T-helper 17 cell (primary cell): ENCODE results near the gene STARD13. TPM values are rescaled to one million over a fixed set of nuclear protein-coding genes. Genes with fewer than 3 reads are reported as not detected.

Experiments used
- ATAC-seq: fragments of 150-1000 bp; cut with Tn5 transposase; 2 replicates; pipeline ENCODE4 v1.10.0; 2021; ENCODE audit warnings: mild to moderate bottlenecking, moderate library complexity
- DNase-seq, 3 donors: peaks; one replicate each; pipeline versions ENCODE4 v3.0.0 to v3.0.0-alpha.2; 2020 to 2021
- H3K9me3 ChIP-seq: one replicate; pipeline ENCODE4 v1.7.0; 2013; ENCODE audit warnings: low read length, mild to moderate bottlenecking; ENCODE audit not compliant: control insufficient read depth, poor library complexity, severe bottlenecking
- H3K27ac Mint-ChIP-seq: one replicate; pipeline ENCODE4 v1.8.0; 2022; ENCODE audit warnings: mild to moderate bottlenecking, moderate library complexity, mixed read lengths
- H3K27me3 Mint-ChIP-seq: one replicate; pipeline ENCODE4 v1.8.0; 2022; ENCODE audit warnings: mixed read lengths
- H3K36me3 Mint-ChIP-seq: one replicate; pipeline ENCODE4 v1.8.0; 2022; ENCODE audit warnings: low read depth, mixed read lengths
- H3K4me1 Mint-ChIP-seq: one replicate; pipeline ENCODE4 v1.8.0; 2022; ENCODE audit warnings: mild to moderate bottlenecking, mixed read lengths
- H3K4me3 Mint-ChIP-seq: one replicate; pipeline ENCODE4 v1.8.0; 2022; ENCODE audit warnings: mild to moderate bottlenecking, moderate library complexity, mixed read lengths
- total RNA-seq, 4 donors: library from RNA in 2 of 4; stranded (reverse) in 2 of 4; gene quantifications; one replicate each; pipeline ENCODE4 v1.2.3 and lab custom pipeline; 2022 to 2026

Gene STARD13
- total RNA-seq, 2 donors from 2014 or later: not detected

DNA sequence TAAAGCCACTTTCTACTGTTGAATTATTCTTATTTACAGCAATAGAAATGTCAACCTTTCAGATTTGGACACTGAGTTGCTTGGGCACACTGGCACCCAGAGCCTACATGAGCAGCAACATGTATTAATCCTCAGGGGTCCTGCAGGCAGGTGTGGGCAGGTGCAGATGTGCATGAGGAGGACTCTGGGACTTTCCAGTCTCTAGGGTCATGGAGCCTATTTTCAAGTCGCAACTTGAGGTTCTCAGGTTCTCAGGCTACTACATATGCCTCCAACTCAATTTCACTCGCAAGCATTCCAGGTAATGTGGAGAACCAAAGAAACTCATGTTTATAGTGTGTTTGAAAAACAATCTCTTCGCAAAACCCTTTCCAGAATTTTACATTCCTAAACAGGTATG, 73.2 kb downstream of the STARD13 start:
- DNase-seq (no peak), ATAC-seq (no peak)
- no peak overlapping the region for H3K27ac Mint-ChIP-seq
- H3K36me3 Mint-ChIP-seq: no peaks in the 10 kb centered on the region
- no peak overlapping the region for H3K4me3 Mint-ChIP-seq
- peaks cover 39% of the 10 kb centered on the region for H3K27me3 Mint-ChIP-seq
- no peaks in the 10 kb centered on the region for H3K9me3 ChIP-seq
- no peaks in the 10 kb centered on the region for H3K4me1 Mint-ChIP-seq

DNA sequence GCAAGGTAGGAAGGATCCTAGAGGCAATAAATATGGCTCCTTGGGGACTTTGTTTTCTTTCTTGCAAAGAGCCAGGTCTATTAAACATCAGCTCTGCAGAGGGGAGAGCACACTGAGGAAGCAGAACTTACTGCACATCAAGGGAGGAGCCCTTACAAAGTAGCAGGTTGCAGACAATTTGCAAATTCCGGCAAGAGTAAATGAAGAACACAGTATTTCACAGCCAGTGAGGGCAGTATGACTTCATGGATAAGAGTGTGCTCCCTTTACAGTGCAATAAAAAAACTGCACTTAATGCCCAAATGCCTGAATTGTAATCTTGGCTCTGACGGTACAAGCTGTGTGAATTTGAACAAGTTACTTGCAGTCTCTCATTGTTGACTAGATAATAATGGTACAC, 75.5 kb downstream of the STARD13 start:
- no peaks in the 10 kb centered on the region for H3K36me3 Mint-ChIP-seq
- H3K27me3 Mint-ChIP-seq: peaks cover 57% of the 10 kb centered on the region
- no peak overlapping the region for H3K4me3 Mint-ChIP-seq
- no peak overlapping the region for H3K27ac Mint-ChIP-seq
- ATAC-seq (no peak), DNase-seq (no peak)
- no peaks in the 10 kb centered on the region for H3K9me3 ChIP-seq
- H3K4me1 Mint-ChIP-seq: peaks cover 6% of the 10 kb centered on the region

DNA sequence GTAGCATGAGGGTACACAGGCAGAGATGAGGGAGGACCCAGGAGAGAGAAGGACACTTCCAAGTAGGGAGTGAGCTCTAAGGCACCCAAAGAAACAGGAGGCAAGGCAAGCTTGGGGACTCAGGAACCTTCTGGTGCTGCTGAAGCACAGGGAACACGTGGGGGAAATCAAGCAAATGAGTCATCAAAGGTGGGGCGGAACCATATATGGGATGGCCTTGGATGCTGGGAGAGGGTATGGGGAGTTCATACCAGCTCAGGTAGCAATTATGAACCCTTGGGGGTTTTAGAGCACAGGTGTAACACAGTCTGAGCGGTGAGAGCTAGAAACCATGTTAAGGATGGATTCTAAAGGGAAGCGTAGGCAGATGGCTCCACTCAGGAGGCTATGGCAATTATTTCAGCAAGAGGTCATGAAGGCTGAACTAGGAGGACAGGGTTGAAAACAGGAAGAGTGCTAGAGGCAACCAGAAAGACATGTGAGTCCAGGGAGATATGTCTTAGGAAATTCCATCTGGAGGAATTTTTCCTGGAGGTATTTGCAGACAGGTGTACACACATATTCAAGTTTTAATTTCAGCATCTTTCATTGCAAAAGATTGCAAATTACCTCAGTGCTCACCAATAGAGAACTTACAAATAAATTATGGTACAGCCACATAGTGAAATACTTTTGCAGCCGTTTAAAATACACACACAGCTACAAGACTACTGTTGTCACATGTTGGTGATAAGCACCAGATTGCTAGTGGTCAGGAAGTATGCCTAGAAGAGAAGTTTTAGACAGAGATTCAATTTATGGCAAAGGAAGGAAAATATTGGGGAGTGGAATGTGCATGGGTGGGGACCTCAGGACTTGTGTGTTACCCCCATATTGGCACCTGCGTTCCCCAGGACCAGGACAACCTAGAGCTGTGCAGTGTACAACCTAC, 77.0 kb downstream of the STARD13 start:
- DNase-seq (no peak), ATAC-seq (no peak)
- Mint-ChIP-seq H3K4me1 (peaks cover 10% of the 10 kb centered on the region), H3K36me3 (no peaks in the 10 kb centered on the region), H3K27ac (no peak overlapping the region), H3K4me3 (no peak overlapping the region), H3K27me3 (peaks cover 62% of the 10 kb centered on the region)
- no peaks in the 10 kb centered on the region for H3K9me3 ChIP-seq

DNA sequence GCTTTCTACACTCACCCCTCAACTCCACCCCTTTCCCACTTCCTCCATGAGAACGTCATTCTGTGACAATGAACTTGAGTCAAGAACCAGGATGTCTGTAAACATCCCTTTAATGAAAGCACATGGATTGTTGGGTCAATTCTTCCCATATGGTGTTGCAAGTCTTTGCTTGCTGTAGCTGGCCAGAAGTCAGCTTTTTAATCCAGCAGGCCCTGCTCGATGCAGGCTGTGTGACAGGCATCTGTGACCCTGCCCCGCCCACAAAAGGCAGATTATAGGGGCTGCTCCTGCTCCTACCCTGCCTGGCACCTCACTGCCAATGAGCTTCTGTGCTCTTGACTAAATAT, 78.0 kb downstream of the STARD13 start:
- Mint-ChIP-seq H3K4me1 (peaks cover 10% of the 10 kb centered on the region), H3K27me3 (peaks cover 62% of the 10 kb centered on the region), H3K27ac (no peak overlapping the region), H3K36me3 (no peaks in the 10 kb centered on the region), H3K4me3 (no peak overlapping the region)
- H3K9me3 ChIP-seq: no peaks in the 10 kb centered on the region
- ATAC-seq (no peak), DNase-seq (no peak)

DNA sequence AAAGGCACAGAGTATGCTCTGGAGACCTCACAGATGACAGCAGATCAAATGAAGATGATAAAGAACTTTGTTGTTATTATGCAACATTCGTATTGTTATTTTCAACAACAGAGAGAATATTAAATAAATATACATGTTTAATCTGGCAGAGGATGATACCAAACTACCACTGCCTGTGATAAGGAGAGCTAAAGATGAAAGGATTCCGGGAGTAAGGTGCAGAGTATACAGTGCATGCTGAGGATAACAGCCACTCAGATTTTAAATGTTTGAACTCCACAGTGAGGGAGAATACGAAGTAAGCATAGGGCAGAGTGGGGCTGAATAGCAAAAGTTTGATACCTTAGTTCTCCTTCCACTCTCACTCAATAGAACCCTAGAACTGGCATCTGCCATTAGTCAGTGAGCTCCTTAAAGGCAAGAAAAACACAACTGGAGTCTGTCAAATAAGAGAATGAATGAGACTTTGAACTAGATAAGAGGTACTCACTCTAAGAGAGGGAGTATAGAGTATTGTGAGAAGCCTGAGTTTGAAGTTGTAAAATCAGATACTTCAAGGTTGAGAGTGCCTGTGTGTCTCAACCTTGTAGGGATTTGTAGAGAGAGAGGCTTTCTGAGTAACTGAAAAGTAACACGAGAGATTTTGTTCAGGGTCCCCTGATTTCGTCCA, 78.5 kb downstream of the STARD13 start:
- Mint-ChIP-seq H3K4me1 (peaks cover 10% of the 10 kb centered on the region), H3K4me3 (no peak overlapping the region), H3K27me3 (peaks cover 67% of the 10 kb centered on the region), H3K36me3 (no peaks in the 10 kb centered on the region), H3K27ac (no peak overlapping the region)
- ATAC-seq (no peak), DNase-seq (no peak)
- no peaks in the 10 kb centered on the region for H3K9me3 ChIP-seq

DNA sequence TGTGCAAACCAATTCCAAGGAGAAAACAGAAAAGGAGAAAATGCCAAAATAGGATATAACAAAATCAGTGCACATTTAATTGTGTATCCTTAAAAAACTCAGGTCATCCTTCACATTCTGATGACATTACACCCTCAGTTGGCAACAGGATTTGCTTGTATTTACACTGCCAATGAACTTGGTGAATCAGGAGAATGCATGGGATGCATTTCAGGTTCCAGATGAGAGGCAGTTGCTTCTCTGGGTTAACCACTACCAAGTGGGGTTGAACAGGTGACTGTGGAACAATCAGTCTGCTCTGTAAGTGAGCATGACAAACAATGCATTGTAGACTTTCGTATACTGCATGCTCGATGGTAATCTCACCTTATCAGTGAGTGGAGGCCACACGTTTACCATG, 79.1 kb downstream of the STARD13 start:
- Mint-ChIP-seq H3K36me3 (no peaks in the 10 kb centered on the region), H3K27ac (no peak overlapping the region), H3K27me3 (peaks cover 68% of the 10 kb centered on the region), H3K4me1 (peaks cover 10% of the 10 kb centered on the region), H3K4me3 (no peak overlapping the region)
- no peaks in the 10 kb centered on the region for H3K9me3 ChIP-seq
- DNase-seq: no peak
- ATAC-seq: no peak

DNA sequence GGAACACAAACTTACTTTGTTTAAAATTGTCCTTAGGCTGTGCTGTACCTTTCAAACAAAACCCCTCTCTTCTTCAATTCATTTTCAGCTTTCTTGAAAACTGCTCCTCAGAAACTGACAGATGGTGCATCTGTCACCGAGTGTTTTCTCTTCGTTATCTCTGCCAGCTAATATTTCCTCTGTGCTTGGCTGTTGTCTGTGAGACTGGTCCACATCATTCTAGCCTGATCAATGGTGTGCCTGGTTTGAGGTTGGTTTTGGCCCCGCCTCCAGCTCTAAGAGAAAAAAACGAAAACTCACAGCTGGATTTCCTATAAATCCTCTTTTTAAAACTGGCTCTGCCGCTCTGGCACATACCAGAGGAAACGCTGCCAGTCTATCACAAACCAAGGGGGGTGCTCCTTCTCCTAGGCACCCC, 79.7 kb downstream of the STARD13 start:
- H3K27ac Mint-ChIP-seq: no peak overlapping the region
- no peak for DNase-seq

DNA sequence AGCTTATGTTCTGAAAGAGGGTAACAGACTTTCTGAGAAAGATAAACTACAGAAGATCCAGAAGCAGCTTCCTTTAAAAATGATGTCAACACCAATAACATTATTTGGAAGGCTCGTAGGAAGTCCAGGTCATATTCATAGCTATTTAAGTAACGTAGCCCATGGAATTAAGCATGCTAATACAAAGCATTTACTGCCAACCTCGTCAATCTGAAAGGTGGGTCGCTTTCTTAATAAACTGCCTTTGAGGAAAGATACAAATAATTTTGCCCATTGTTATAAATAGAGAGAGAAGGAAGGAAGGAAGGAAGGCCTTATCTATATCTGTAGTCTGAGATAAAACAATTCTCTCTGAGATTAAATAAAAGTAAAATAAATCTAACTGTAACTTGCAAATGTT, 80.3 kb downstream of the STARD13 start:
- Mint-ChIP-seq H3K4me3 (no peak overlapping the region), H3K27ac (no peak overlapping the region), H3K36me3 (no peaks in the 10 kb centered on the region), H3K4me1 (peaks cover 10% of the 10 kb centered on the region), H3K27me3 (peaks cover 68% of the 10 kb centered on the region)
- DNase-seq: no peak
- H3K9me3 ChIP-seq: no peaks in the 10 kb centered on the region
- ATAC-seq: no peak

More for the DNA sequence above, 79.7 kb downstream of the STARD13 start:
- Mint-ChIP-seq H3K27me3 (peaks cover 68% of the 10 kb centered on the region), H3K4me1 (peaks cover 10% of the 10 kb centered on the region), H3K4me3 (no peak overlapping the region), H3K36me3 (no peaks in the 10 kb centered on the region)
- no peaks in the 10 kb centered on the region for H3K9me3 ChIP-seq
- ATAC-seq: no peak

DNA sequence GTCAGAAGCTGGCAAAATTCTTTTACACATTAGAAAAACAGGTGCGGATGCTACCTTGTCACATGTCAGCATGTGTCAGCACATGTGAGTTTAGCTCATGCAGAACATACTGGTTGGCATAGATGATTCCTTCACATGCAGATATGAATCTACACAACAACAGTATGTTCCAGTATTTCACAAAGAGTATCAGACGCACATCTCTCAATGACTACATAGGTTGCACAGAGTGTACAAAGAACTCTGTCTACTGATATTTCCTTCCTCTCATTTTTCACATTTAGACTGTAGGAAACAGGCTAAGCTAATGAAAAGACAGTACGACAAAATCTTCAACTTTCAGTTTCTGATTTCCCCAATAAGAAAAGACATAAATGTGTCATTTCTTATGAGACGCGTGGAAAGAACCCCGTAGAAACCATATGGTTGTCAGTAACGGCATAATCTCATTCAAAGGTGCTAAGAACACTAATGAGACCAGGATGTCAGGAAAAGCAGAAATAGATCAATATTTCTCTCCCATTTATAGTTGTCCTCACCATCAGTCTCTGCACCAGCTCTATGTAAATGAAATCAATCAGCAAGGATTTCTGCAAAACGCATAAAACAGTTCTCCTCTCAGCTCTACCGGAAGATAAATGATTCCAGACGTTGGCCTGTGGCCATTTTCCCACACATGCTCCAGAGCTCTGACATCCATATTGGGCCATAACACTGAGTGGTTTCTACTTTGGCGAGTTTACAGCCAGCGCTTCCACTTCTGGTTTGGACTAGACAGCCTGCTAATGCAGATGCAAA, 81.2 kb downstream of the STARD13 start:
- H3K27me3 Mint-ChIP-seq: peaks cover 62% of the 10 kb centered on the region
- ATAC-seq: no peak
- peaks cover 10% of the 10 kb centered on the region for H3K4me1 Mint-ChIP-seq
- no peaks in the 10 kb centered on the region for H3K9me3 ChIP-seq
- no peak for DNase-seq
- no peak overlapping the region for H3K27ac Mint-ChIP-seq
- H3K36me3 Mint-ChIP-seq: no peaks in the 10 kb centered on the region
- H3K4me3 Mint-ChIP-seq: no peak overlapping the region

DNA sequence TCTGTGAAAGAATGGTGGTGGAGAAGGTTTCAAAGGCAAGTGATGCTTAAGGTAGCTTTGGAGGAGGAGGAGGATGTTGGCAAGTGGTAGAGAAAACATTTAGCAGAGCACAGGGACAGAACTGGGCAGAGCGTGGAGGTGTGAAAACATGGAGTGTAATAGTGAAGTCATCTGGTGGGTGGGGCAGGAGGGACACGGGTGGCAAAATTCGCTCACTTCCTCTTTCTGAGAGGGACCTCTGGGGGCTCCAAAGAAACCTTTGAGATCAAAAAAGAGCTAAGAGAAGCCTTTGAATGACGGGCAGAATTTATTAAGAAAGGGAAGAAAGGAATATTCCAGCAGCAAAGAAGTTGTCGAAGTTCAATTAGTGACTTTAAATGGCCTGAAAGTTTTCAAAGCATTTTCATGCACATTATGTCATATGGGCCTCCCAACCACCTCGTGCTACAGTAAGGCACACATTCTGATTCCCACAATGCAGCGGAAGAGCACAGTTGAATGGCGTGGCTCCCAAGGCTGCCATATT, 82.8 kb downstream of the STARD13 start:
- Mint-ChIP-seq H3K27me3 (peaks cover 58% of the 10 kb centered on the region), H3K4me3 (no peak overlapping the region), H3K36me3 (no peaks in the 10 kb centered on the region), H3K4me1 (peaks cover 10% of the 10 kb centered on the region), H3K27ac (no peak overlapping the region)
- DNase-seq: no peak
- ATAC-seq: no peak
- H3K9me3 ChIP-seq: no peaks in the 10 kb centered on the region

DNA sequence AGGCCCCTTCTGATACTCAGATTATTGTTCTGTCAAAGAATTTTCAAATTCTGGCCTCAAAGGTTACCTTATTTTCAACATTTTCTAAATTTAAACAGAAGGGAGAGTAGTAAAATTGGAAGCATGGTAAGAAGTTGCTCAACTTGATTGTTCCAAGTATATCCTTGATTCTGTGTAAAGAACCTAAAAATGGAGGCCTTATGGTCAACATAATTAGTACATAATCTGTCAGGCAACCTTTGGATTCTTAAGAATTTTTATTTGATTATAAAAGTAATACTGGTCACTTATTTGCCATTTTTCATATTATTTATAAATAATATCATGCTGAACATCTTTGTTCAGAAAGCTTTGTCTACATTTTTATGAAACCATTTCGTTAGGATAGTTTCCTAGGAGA, 83.9 kb downstream of the STARD13 start:
- no peaks in the 10 kb centered on the region for H3K9me3 ChIP-seq
- no peak for ATAC-seq
- H3K27me3 Mint-ChIP-seq: peaks cover 56% of the 10 kb centered on the region
- H3K27ac Mint-ChIP-seq: no peak overlapping the region
- H3K4me3 Mint-ChIP-seq: no peak overlapping the region
- H3K36me3 Mint-ChIP-seq: no peaks in the 10 kb centered on the region
- DNase-seq: no peak
- peaks cover 10% of the 10 kb centered on the region for H3K4me1 Mint-ChIP-seq

DNA sequence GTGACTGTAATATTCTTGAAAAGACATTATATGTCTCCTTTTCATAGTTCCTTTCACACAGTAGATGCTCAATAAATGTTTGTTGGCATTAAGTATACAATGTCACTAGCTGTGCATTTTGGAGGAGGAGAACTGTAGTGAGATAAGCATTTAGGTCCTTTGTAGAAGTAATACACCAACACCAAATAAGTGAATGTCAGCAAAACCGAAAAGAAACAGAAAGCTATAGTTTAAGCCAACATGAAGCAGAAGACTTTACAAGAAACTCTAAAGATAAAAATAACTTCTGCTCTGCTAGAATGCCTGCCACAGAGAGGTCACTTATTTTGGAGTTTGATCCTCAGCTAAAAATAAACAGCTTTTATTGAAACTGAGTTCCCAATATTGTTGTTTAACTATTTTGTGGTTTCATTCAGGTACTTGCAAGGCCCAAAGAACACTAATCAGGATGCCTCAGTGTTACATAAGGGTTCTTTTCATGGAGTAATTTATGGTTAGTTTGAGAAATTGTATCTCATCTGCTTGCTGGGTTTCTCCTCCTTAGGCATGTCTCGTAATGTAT, 86.2 kb downstream of the STARD13 start:
- ATAC-seq (no peak), DNase-seq (no peak)
- H3K27me3 Mint-ChIP-seq: peaks cover 42% of the 10 kb centered on the region
- H3K4me1 Mint-ChIP-seq: peaks cover 2% of the 10 kb centered on the region
- H3K4me3 Mint-ChIP-seq: no peak overlapping the region
- no peaks in the 10 kb centered on the region for H3K9me3 ChIP-seq
- H3K27ac Mint-ChIP-seq: no peak overlapping the region
- H3K36me3 Mint-ChIP-seq: no peaks in the 10 kb centered on the region

DNA sequence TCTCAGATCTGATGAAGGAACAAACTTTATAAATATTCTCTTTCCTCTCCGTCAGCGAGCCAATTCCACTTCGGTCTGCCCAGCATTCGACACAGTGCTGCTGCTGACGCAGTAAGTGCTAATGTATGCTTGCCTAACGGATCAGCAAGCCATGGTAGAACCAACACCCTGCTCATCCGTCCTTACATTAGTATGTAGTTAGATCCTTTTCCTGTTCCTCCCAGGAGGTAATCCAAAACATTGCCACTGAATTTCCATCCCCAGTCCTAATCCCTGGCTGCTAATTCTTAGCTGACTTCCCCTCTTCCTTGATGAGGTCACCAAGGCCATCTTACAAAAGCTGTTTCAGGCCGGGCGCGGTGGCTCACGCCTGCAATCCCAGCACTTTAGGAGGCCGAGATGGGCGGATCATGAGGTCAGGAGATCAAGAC, 88.0 kb downstream of the STARD13 start:
- Mint-ChIP-seq H3K27me3 (peaks cover 38% of the 10 kb centered on the region), H3K4me3 (no peak overlapping the region), H3K4me1 (peaks cover 6% of the 10 kb centered on the region), H3K27ac (no peak overlapping the region), H3K36me3 (no peaks in the 10 kb centered on the region)
- DNase-seq (no peak), ATAC-seq (no peak)
- no peaks in the 10 kb centered on the region for H3K9me3 ChIP-seq
